H1 (cell line): ENCODE results near the gene YIPF7. TPM values are rescaled to one million over a fixed set of nuclear protein-coding genes. Genes with fewer than 3 reads are reported as not detected.

Experiments used
- CTCF ChIA-PET: fragments of 300-600 bp; sonication (Branson Sonifier 250); formaldehyde crosslinking; loops from one replicate; lab custom pipeline; 2021; ENCODE audit not compliant: partially characterized antibody; lab: Charles Lee
- POLR2A ChIA-PET: fragments of 300-600 bp; sonication (Branson Sonifier 250); formaldehyde crosslinking; loops from one replicate; lab custom pipeline; 2021; ENCODE audit warnings: inconsistent platforms; ENCODE audit not compliant: partially characterized antibody; lab: Charles Lee
- DNase-seq, 2 experiments: peaks; one replicate each; pipeline versions ENCODE4 v3.0.0 to v3.0.0-alpha.2; 2010 to 2022; ENCODE audit warnings: low spot score in 2 of 2, low read depth in 1 of 2, mixed read lengths in 1 of 2
- FAIRE-seq: peaks from 2 replicates; lab custom pipeline; 2011; peaks lifted over from hg19 to GRCh38; lab: Jason Lieb, UNC
- H2AFZ ChIP-seq: 2 replicates; pipeline ENCODE4 v1.8.1; 2012; ENCODE audit warnings: low read length, inconsistent platforms
- H2AK5ac ChIP-seq: 2 replicates; pipeline ENCODE4 v1.6.1; 2013; ENCODE audit warnings: low read depth, low read length
- H2BK120ac ChIP-seq: replicated peaks from 2 replicates; pipeline ENCODE3; 2013; ENCODE audit warnings: low read depth, low read length, inconsistent platforms
- H2BK12ac ChIP-seq: 2 replicates; pipeline ENCODE4 v1.6.1; 2013; ENCODE audit warnings: low read depth, low read length
- H2BK15ac ChIP-seq: 2 replicates; pipeline ENCODE4 v1.6.1; 2013; ENCODE audit warnings: low read length
- H2BK20ac ChIP-seq: 2 replicates; pipeline ENCODE4 v1.6.1; 2013; ENCODE audit warnings: low read length
- H2BK5ac ChIP-seq: 2 replicates; pipeline ENCODE4 v1.6.1; 2013; ENCODE audit warnings: low read depth, low read length
- H3K14ac ChIP-seq: 2 replicates; pipeline ENCODE4 v1.6.1; 2013; ENCODE audit warnings: inconsistent platforms; ENCODE audit not compliant: insufficient read length
- H3K18ac ChIP-seq: 2 replicates; pipeline ENCODE4 v1.6.1; 2013; ENCODE audit warnings: low read length; ENCODE audit errors: extremely low read depth
- H3K23ac ChIP-seq: 2 replicates; pipeline ENCODE4 v1.6.1; 2013; ENCODE audit warnings: inconsistent platforms; ENCODE audit not compliant: insufficient read length
- H3K23me2 ChIP-seq: 2 replicates; pipeline ENCODE4 v1.6.1; 2013; ENCODE audit warnings: low read depth, low read length
- H3K27ac ChIP-seq: 2 replicates; pipeline ENCODE4 v1.6.1; 2011; ENCODE audit warnings: low read depth, low read length, inconsistent platforms
- H3K27me3 ChIP-seq, 4 experiments: replicated peaks in 1 of 4; 1 replicate in 1 of 4; 2 replicates in 3 of 4; pipeline versions ENCODE4 v1.6.1 to v1.8.1; 2011 to 2013; ENCODE audit warnings: low read length in 3 of 4, mild to moderate bottlenecking in 3 of 4, inconsistent platforms in 2 of 4, mixed read lengths in 2 of 4, moderate library complexity in 1 of 4; ENCODE audit not compliant: control insufficient read depth in 3 of 4, insufficient read depth in 3 of 4; ENCODE audit errors: extremely low read depth in 1 of 4
- H3K36me3 ChIP-seq, 4 experiments: 2 replicates each; pipeline versions ENCODE4 v1.6.1 to v1.8.1; 2011 to 2013; ENCODE audit warnings: mild to moderate bottlenecking in 4 of 4, low read length in 3 of 4, moderate library complexity in 2 of 4, control low read depth in 1 of 4, inconsistent platforms in 1 of 4; ENCODE audit not compliant: insufficient read depth in 4 of 4, control insufficient read depth in 2 of 4
- H3K4ac ChIP-seq: replicated peaks from 2 replicates; pipeline ENCODE3; 2013; ENCODE audit warnings: low read length, low read depth, mixed read lengths, inconsistent platforms; ENCODE audit not compliant: insufficient read length
- H3K4me1 ChIP-seq, 4 experiments: replicated peaks in 1 of 4; 1 replicate in 1 of 4; 2 replicates in 3 of 4; pipeline versions ENCODE4 v1.6.1 to v1.8.1; 2011 to 2013; ENCODE audit warnings: low read length in 3 of 4, inconsistent platforms in 2 of 4, mixed read lengths in 1 of 4; ENCODE audit not compliant: insufficient read depth in 4 of 4, control insufficient read depth in 3 of 4
- H3K4me2 ChIP-seq, 2 experiments: 2 replicates each; pipeline versions ENCODE4 v1.6.1 to v1.8.1; 2011 to 2013; ENCODE audit warnings: low read depth in 2 of 2, low read length in 2 of 2, control low read depth in 1 of 2, inconsistent platforms in 1 of 2, mild to moderate bottlenecking in 1 of 2; ENCODE audit not compliant: insufficient read depth in 1 of 2
- H3K4me3 ChIP-seq, 4 experiments: fragments of 200-600, 300-600 bp in 1 of 4; sonication (generic), shearing (Covaris generic), sonication (Bioruptor Twin) in 1 of 4; 2 replicates each; pipeline versions ENCODE4 v1.5.1 to v1.8.1; 2011 to 2016; ENCODE audit warnings: low read length in 4 of 4, low read depth in 3 of 4, control low read depth in 2 of 4, inconsistent platforms in 2 of 4, mild to moderate bottlenecking in 2 of 4, mixed read lengths in 1 of 4, moderate library complexity in 1 of 4; ENCODE audit not compliant: insufficient read depth in 2 of 4; ENCODE audit errors: extremely low read depth in 1 of 4
- H3K56ac ChIP-seq: replicated peaks from 2 replicates; pipeline ENCODE3; 2013; ENCODE audit warnings: low read depth, mild to moderate bottlenecking, mixed read lengths, low read length, inconsistent platforms; ENCODE audit not compliant: insufficient read length
- H3K79me1 ChIP-seq: 2 replicates; pipeline ENCODE4 v1.6.1; 2013; ENCODE audit warnings: low read depth, low read length, control low read depth
- H3K79me2 ChIP-seq, 2 experiments: 2 replicates each; pipeline versions ENCODE4 v1.6.1 to v1.8.1; 2012 to 2013; ENCODE audit warnings: low read length in 2 of 2, mild to moderate bottlenecking in 2 of 2, inconsistent platforms in 1 of 2; ENCODE audit not compliant: insufficient read depth in 2 of 2, control insufficient read depth in 1 of 2
- H3K9ac ChIP-seq, 4 experiments: replicated peaks in 1 of 4; 1 replicate in 1 of 4; 2 replicates in 3 of 4; pipeline versions ENCODE4 v1.6.1 to v1.8.1; 2011 to 2013; ENCODE audit warnings: low read depth in 3 of 4, low read length in 3 of 4, control low read depth in 2 of 4, mild to moderate bottlenecking in 2 of 4, moderate library complexity in 2 of 4, inconsistent platforms in 1 of 4; ENCODE audit errors: extremely low read depth in 1 of 4
- H3K9me3 ChIP-seq, 2 experiments: 2 replicates each; pipeline versions ENCODE4 v1.6.1 to v1.8.1; 2012 to 2013; ENCODE audit warnings: mild to moderate bottlenecking in 2 of 2, moderate library complexity in 2 of 2, control low read depth in 1 of 2, inconsistent platforms in 1 of 2, low read depth in 1 of 2, low read length in 1 of 2, mixed read lengths in 1 of 2; ENCODE audit not compliant: insufficient read depth in 2 of 2
- H4K20me1 ChIP-seq, 2 experiments: replicated peaks in 1 of 2; 2 replicates each; pipeline versions ENCODE3 to v1.8.1; 2011 to 2013; ENCODE audit warnings: inconsistent platforms in 2 of 2, low read length in 2 of 2, mild to moderate bottlenecking in 1 of 2; ENCODE audit not compliant: insufficient read depth in 2 of 2, control insufficient read depth in 1 of 2
- H4K5ac ChIP-seq: 2 replicates; pipeline ENCODE4 v1.6.1; 2013; ENCODE audit warnings: low read length, low read depth, mixed read lengths, inconsistent platforms; ENCODE audit not compliant: insufficient read length
- H4K8ac ChIP-seq: 2 replicates; pipeline ENCODE4 v1.8.0; 2013; ENCODE audit warnings: mild to moderate bottlenecking, moderate library complexity, low read length, inconsistent platforms; ENCODE audit not compliant: insufficient read depth; ENCODE audit errors: extremely low read depth
- H4K91ac ChIP-seq: replicated peaks from 2 replicates; pipeline ENCODE3; 2013; ENCODE audit warnings: low read length, mixed read lengths, inconsistent platforms; ENCODE audit not compliant: insufficient read length
- ATF3 ChIP-seq: IDR thresholded peaks from 2 replicates; pipeline ENCODE4 v1.6.1; 2011; ENCODE audit warnings: low read depth, mild to moderate bottlenecking, low read length; ENCODE audit not compliant: insufficient read depth
- BCL11A ChIP-seq, 2 experiments: IDR thresholded peaks; one replicate each; pipeline ENCODE4 v1.6.1; 2011; ENCODE audit warnings: low read depth in 2 of 2, low read length in 2 of 2, mild to moderate bottlenecking in 2 of 2
- CBX8 ChIP-seq: fragments of 300-800, 300-1000 bp; sonication (generic); IDR thresholded peaks from 2 replicates; pipeline ENCODE4 v1.7.1; 2016; ENCODE audit warnings: low read depth, low read length, borderline replicate concordance
- CHD1 ChIP-seq: IDR thresholded peaks from 2 replicates; pipeline ENCODE4 v1.6.1; 2012; ENCODE audit warnings: low read depth, low read length, improper control_type of control experiment
- CREB1 ChIP-seq: IDR thresholded peaks from 2 replicates; pipeline ENCODE4 v1.6.1; 2012; ENCODE audit warnings: inconsistent platforms
- FOSL1 ChIP-seq: IDR thresholded peaks from 2 replicates; pipeline ENCODE4 v1.6.1; 2011; ENCODE audit warnings: mild to moderate bottlenecking, low read depth, low read length, moderate library complexity; ENCODE audit not compliant: insufficient read depth
- JUN ChIP-seq: IDR thresholded peaks from 2 replicates; pipeline ENCODE4 v1.6.1; 2011; ENCODE audit warnings: low read depth, mild to moderate bottlenecking, improper control_type of control experiment, low read length
- NRF1 ChIP-seq: IDR thresholded peaks from 2 replicates; pipeline ENCODE4 v1.6.1; 2011; ENCODE audit warnings: mild to moderate bottlenecking, low read depth, low read length, improper control_type of control experiment
- PHF8 ChIP-seq: fragments of 200-600 bp; sonication (generic); conservative IDR thresholded peaks from 2 replicates; pipeline ENCODE4 v1.7.1; 2012; ENCODE audit warnings: low read depth, mild to moderate bottlenecking, inconsistent platforms, low read length, moderate library complexity
- SP4 ChIP-seq: IDR thresholded peaks from 2 replicates; pipeline ENCODE4 v1.6.1; 2012; ENCODE audit warnings: low read length, inconsistent platforms
- SRF ChIP-seq: IDR thresholded peaks from 2 replicates; pipeline ENCODE4 v1.6.1; 2011; ENCODE audit warnings: mild to moderate bottlenecking, low read depth, low read length, moderate library complexity
- TAF1 ChIP-seq: IDR thresholded peaks from 2 replicates; pipeline ENCODE4 v1.6.1; 2011; ENCODE audit warnings: mild to moderate bottlenecking, low read depth, low read length
- TAF7 ChIP-seq: optimal IDR thresholded peaks from 2 replicates; pipeline ENCODE3; 2011; ENCODE audit warnings: low read depth, mild to moderate bottlenecking, inconsistent platforms, low read length, moderate library complexity, borderline replicate concordance
- TCF12 ChIP-seq: IDR thresholded peaks from 2 replicates; pipeline ENCODE4 v1.6.1; 2011; ENCODE audit warnings: low read depth, mild to moderate bottlenecking, low read length
- WGBS, 2 experiments: shearing (Covaris generic) in 1 of 2; methylation state at CpG; one replicate each; pipeline versions ENCODE4 v1.1.6 to v1.1.7; 2013 to 2015; ENCODE audit warnings: low lambda C conversion rate in 2 of 2, mixed read lengths in 2 of 2, inconsistent platforms in 1 of 2, low coverage in 1 of 2, missing lambda C conversion rate in 1 of 2; ENCODE audit not compliant: insufficient replicate concordance in 2 of 2, insufficient coverage in 1 of 2, insufficient read length in 1 of 2; ENCODE audit errors: extremely low coverage in 1 of 2, missing lambda C conversion rate in 1 of 2; 5-methylcytosine and 5-hydroxymethylcytosine counted together
- polyA plus RNA-seq, 7 experiments: library from polyadenylated mRNA; depleted of rRNA in 3 of 7; stranded (reverse) in 5 of 7; unstranded in 2 of 7; fragments of >200 nt in 5 of 7; fragments of 200-250 nt in 2 of 7; gene quantifications; 1 replicate in 5 of 7; 2 replicates in 1 of 7; 4 replicates in 1 of 7; pipeline versions ENCODE4 v1.2.1 to v1.2.3, GENCODE V29; 2011 to 2013; ENCODE audit warnings: missing spikeins in 2 of 7, mixed read lengths in 2 of 7
- total RNA-seq: library from RNA; stranded (reverse); fragmentation: NEBNext Ultra II Directional; extraction: Animal tissue kit (Norgen Biotek cat#: 25700); gene quantifications from 2 replicates; pipeline ENCODE4 v1.2.1, GENCODE V29; 2021

The YIPF7 gene
- total and polyA plus RNA-seq, 2 of the 8 experiments (the other 6 are each of a cell fraction or from before 2014, with no cell fraction given), result not detected

GRCh38 chr4:44632089-44632488, 19.3 kb downstream of the YIPF7 start:
- Histone ChIP-seq H3K9me3 (no peaks in the 10 kb centered on the region), H2BK20ac (no peak overlapping the region), H3K4me3 (no peak overlapping the region), H3K27me3 (no peaks in the 10 kb centered on the region), H2BK5ac (no peak overlapping the region), H4K91ac (no peak overlapping the region), H2AK5ac (no peak overlapping the region), H3K56ac (no peak overlapping the region), H3K14ac (no peak overlapping the region), H3K27ac (no peak overlapping the region), H3K4ac (no peak overlapping the region), H2BK120ac (no peak overlapping the region), H4K8ac (no peak overlapping the region), H3K79me2 (no peaks in the 10 kb centered on the region), H3K4me1 (no peaks in the 10 kb centered on the region), H3K18ac (no peak overlapping the region), H2BK15ac (no peak overlapping the region), H3K9ac (no peak overlapping the region), H2AFZ (no peak overlapping the region), H3K23me2 (no peaks in the 10 kb centered on the region), H2BK12ac (no peak overlapping the region), H4K20me1 (no peaks in the 10 kb centered on the region), H4K5ac (no peak overlapping the region), H3K23ac (no peak overlapping the region), H3K79me1 (no peaks in the 10 kb centered on the region), H3K4me2 (no peak overlapping the region), H3K36me3 (no peaks in the 10 kb centered on the region)
- no peak for FAIRE-seq
- 79% methylated on average over 4 of the region's 4 CpGs; no CpG with 5 or more reads in 1 of the 2 experiments for WGBS, 2 experiments
- CTCF ChIA-PET, result interaction anchor here (0.6 to 1.3 kb wide), 3 partner anchors 9 to 184 kb away, joined by 3 read pairs; partner anchors contain the start of gene KCTD8
- POLR2A ChIA-PET, result no interaction called here
- no peak for DNase-seq
- no peak for TF ChIP-seq JUN
- no peak for TF ChIP-seq SP4
- no peak for TF ChIP-seq TAF7
- TF ChIP-seq CBX8, result no peak
- TF ChIP-seq FOSL1, result no peak
- no peak for TF ChIP-seq NRF1
- no peak for TF ChIP-seq TCF12
- TF ChIP-seq TAF1, result no peak
- no peak for TF ChIP-seq CREB1
- no peak for TF ChIP-seq CHD1
- no peak for TF ChIP-seq SRF
- no peak for TF ChIP-seq PHF8
- no peak for TF ChIP-seq ATF3
- TF ChIP-seq BCL11A (IDR thresholded peaks at IDR 0.05; ENCODE audit: low read depth in 2 of 2, low read length in 2 of 2), result no peak
